Cardiac muscle cell (in vitro differentiated cells and primary cell): ENCODE measurements around the gene C11orf52. TPM values are rescaled to one million over a fixed set of nuclear protein-coding genes. Genes with fewer than 3 reads are reported as not detected.

Source experiments
- DNase-seq, 2 donors: peaks; one replicate each; pipeline versions ENCODE4 v3.0.0 to v3.0.0-alpha.2; 2010 to 2017; ENCODE audit warnings: low read depth in 1 of 2, low spot score in 1 of 2
- H3K27ac ChIP-seq: fragments of 200-600 bp; sonication (generic); 2 replicates; pipeline ENCODE4 v1.5.1; 2016
- H3K27me3 ChIP-seq: fragments of 200-600 bp; sonication (generic); 2 replicates; pipeline ENCODE4 v1.6.0; 2016; ENCODE audit warnings: control low read depth
- H3K36me3 ChIP-seq: fragments of 200-600 bp; sonication (generic); 2 replicates; pipeline ENCODE4 v1.5.1; 2016; ENCODE audit warnings: control low read depth
- H3K4me1 ChIP-seq: fragments of 200-600 bp; sonication (generic); 2 replicates; pipeline ENCODE4 v1.8.1; 2017; ENCODE audit warnings: low read depth, mild to moderate bottlenecking, mixed run types
- H3K4me3 ChIP-seq: fragments of 200-600 bp; sonication (generic); 2 replicates; pipeline ENCODE4 v1.5.1; 2016; ENCODE audit warnings: mild to moderate bottlenecking
- H3K9me3 ChIP-seq: fragments of 200-600 bp; sonication (generic); 2 replicates; pipeline ENCODE4 v1.5.1; 2017; ENCODE audit warnings: low read depth, mild to moderate bottlenecking, control low read depth
- polyA plus RNA-seq: library from polyadenylated mRNA; unstranded; fragments of >200 nt; fragmentation: Nextera tagmentation; extraction: Ambion mirVana; gene quantifications from 2 replicates; pipeline ENCODE4 v1.2.1, GENCODE V29; 2016
- total RNA-seq: library from RNA; depleted of rRNA; stranded (reverse); fragments of >200 nt; gene quantifications from 2 replicates; pipeline ENCODE4 v1.2.3, GENCODE V29; 2016
- TF ChIP-seq, protein P1 (sequence below): IDR thresholded peaks from 2 replicates; pipeline ENCODE4 v1.5.1; 2012; ENCODE audit warnings: low read depth, mild to moderate bottlenecking, low read length

Gene C11orf52
- total and polyA plus RNA-seq, 2 experiments from 2014 or later = 7.4 to 8.5 TPM

DNA sequence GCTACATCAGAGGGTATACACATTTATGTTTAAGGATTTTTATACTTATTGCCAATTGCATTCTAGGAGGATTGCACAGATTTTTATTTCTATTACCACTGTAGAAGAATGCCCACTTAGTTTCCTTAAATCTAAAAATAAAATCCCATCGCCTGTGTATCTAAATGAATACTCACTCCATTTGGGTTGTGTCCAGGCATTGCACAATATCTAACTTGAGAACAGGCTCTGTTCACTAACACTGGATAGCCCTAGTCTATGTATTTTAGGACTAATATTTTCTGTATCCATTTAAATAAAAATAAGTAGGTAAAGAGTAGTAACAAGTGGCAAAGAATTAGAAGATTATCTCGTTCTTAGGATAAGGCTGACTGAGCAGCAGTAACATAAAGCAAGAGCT lies 4.1 kb downstream of the C11orf52 start:
- Histone ChIP-seq H3K4me1 (peaks cover 35% of the 10 kb centered on the region), H3K27ac (peak overlapping the region; percentile 90), H3K36me3 (no peaks in the 10 kb centered on the region), H3K9me3 (no peaks in the 10 kb centered on the region), H3K27me3 (no peaks in the 10 kb centered on the region), H3K4me3 (no peak overlapping the region)
- TF ChIP-seq, protein P1, sequence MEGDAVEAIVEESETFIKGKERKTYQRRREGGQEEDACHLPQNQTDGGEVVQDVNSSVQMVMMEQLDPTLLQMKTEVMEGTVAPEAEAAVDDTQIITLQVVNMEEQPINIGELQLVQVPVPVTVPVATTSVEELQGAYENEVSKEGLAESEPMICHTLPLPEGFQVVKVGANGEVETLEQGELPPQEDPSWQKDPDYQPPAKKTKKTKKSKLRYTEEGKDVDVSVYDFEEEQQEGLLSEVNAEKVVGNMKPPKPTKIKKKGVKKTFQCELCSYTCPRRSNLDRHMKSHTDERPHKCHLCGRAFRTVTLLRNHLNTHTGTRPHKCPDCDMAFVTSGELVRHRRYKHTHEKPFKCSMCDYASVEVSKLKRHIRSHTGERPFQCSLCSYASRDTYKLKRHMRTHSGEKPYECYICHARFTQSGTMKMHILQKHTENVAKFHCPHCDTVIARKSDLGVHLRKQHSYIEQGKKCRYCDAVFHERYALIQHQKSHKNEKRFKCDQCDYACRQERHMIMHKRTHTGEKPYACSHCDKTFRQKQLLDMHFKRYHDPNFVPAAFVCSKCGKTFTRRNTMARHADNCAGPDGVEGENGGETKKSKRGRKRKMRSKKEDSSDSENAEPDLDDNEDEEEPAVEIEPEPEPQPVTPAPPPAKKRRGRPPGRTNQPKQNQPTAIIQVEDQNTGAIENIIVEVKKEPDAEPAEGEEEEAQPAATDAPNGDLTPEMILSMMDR = no peak
- peak in 1 of 2 donors; percentile 91 for DNase-seq

DNA sequence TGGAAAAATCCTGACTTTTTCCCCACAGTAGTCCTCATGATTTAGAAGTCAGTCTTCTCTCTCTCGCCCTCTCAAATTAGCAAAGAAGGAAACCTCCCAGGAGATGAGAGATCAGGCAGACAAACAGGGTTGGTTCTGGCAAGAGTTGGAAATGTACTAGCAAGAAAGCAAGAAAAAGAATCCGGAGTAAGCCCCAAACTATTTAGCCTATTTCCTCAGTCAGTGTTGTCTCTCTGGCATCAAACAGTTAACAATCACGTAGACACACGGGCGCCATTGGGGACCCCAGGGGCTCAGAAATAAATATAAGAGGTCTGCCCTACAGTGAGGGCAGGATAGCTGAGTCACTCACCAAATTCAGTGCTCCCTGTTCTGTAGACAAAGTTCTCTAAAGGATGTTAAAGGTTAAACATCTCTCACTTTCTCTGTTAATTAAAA lies 4.7 kb downstream of the C11orf52 start:
- DNase-seq = peak in 1 of 2 donors; percentile 65
- TF ChIP-seq, protein P1 = no peak
- H3K27ac ChIP-seq = peak overlapping the region; percentile 90

DNA sequence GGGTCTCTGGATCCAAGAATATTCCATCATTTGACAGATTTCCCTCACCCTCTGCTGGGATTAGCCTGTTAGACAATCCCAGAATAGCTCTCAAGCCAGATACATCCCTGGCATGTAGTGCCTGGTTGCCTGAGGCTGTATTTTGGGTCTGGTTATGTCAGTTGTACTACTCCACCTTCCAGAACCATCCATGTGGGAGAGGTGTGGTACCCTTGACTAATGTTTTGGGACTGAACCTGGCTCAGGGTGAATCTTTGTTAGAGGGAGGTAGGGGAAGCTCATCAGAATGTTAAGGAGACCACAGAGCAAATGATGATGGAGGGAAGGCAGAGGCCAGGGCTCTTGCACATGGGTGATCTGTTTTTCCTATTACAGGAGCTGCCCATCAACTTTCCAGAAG lies 5.2 kb downstream of the C11orf52 start:
- TF ChIP-seq, protein P1 = no peak
- no peak for DNase-seq
- peak overlapping the region; percentile 90 for H3K27ac ChIP-seq
- no peaks in the 10 kb centered on the region for H3K36me3 ChIP-seq
- no peaks in the 10 kb centered on the region for H3K27me3 ChIP-seq
- H3K9me3 ChIP-seq = no peaks in the 10 kb centered on the region
- peaks cover 27% of the 10 kb centered on the region for H3K4me1 ChIP-seq
- no peak overlapping the region for H3K4me3 ChIP-seq

More for the DNA sequence above, 4.7 kb downstream of the C11orf52 start:
- no peaks in the 10 kb centered on the region for H3K36me3 ChIP-seq
- H3K27me3 ChIP-seq = no peaks in the 10 kb centered on the region
- peaks cover 33% of the 10 kb centered on the region for H3K4me1 ChIP-seq
- no peak overlapping the region for H3K4me3 ChIP-seq
- no peaks in the 10 kb centered on the region for H3K9me3 ChIP-seq

DNA sequence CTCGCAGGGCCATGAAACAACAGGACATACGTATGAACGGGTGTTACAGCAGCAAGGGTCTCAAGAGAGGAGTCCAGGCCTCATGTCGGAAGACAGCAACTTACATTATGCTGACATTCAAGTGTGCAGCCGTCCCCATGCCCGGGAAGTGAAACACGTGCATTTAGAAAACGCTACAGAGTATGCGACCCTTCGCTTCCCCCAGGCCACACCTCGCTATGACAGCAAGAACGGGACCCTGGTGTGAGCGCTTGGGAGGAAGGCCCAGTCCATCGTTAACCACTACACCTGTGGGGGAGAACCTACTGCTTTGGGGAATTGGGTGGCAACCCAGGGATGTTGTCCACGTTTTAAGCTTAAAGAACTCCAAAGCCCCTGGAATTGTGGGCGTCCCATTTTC lies 7.2 kb downstream of the C11orf52 start:
- H3K9me3 ChIP-seq = no peaks in the 10 kb centered on the region
- TF ChIP-seq, protein P1 = no peak
- H3K36me3 ChIP-seq = no peaks in the 10 kb centered on the region
- H3K4me3 ChIP-seq = no peak overlapping the region
- H3K27me3 ChIP-seq = no peaks in the 10 kb centered on the region
- peak overlapping the region; percentile 90 for H3K27ac ChIP-seq
- no peak for DNase-seq
- peaks cover 25% of the 10 kb centered on the region for H3K4me1 ChIP-seq

DNA sequence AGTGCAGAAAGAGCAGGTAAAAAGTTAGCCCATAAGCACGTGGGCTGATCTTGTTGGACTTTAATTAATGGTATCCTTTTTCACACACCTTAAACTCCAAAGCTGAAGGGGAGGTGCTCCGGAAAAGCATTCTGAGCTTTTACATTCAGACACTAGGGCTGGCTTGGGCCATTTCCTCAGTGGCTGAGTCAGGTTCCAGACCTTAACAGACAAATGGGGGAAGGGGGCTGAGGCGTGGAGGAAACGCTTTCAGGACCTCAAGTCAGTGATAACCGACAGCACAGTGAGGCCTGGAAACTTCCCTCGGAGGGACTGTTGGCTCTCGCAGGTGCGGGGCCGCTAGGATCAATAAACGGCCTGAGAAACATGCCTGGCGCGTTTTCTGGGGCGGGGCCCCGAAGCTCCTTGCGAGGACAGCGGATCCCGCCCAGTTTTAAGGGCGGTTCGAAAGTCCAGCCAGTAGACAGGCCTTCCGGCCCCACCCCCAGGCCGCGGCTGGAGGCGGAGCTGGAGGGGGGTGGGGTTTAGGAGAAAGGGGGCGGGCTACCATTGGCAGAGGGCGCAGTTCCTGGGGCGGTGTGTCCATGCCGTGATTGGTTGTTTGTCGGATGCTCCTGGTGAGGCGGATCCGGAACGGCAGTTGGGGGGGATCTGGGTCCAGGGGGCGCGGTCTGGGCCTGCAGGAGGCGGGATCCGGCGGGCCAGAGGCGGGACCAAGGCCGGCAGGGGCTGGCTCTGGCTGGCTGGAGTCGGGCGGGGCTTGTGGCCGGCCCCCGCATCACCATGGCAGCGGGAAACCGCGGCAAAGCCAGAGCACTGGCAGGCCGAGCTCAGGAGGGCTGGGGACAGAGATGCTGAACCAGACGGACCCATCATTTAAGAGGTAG lies 8.0 kb downstream of the C11orf52 start:
- no peaks in the 10 kb centered on the region for H3K9me3 ChIP-seq
- peaks cover 25% of the 10 kb centered on the region for H3K4me1 ChIP-seq
- peak overlapping the region; percentile 21 for H3K4me3 ChIP-seq
- H3K36me3 ChIP-seq = no peaks in the 10 kb centered on the region
- H3K27ac ChIP-seq = peak overlapping the region; percentile 90
- TF ChIP-seq, protein P1 = no peak
- peak; percentile 97 to 99 for DNase-seq
- no peaks in the 10 kb centered on the region for H3K27me3 ChIP-seq
